ENCODE data around the gene NOTCH1.
"Not testable (repeated sequence)": the region's sequence is repeated elsewhere in the genome, so short reads cannot be mapped to it uniquely, and the experiment has no call there.

DNA sequence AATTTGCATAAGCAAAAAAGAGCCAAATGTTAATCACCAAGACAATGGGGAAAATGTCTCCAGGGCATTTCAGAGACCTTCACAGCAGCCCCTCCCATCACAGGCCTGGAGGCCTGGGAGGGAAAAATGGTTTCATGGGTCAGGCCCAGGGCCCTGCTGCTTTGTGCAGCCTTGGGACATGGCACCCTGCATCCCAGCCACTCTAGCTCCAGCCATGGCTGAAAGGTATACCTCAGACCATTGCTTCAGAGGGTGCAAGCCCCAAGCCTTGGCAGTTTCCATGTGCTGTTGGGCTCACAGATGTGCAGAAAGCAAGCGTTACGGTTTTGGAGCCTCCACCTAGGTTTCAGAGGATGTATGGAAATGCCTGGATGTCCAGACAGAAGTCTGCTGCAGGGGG is 13.5 kb upstream of the NOTCH1 start:
- TF ChIP-seq, protein P1, sequence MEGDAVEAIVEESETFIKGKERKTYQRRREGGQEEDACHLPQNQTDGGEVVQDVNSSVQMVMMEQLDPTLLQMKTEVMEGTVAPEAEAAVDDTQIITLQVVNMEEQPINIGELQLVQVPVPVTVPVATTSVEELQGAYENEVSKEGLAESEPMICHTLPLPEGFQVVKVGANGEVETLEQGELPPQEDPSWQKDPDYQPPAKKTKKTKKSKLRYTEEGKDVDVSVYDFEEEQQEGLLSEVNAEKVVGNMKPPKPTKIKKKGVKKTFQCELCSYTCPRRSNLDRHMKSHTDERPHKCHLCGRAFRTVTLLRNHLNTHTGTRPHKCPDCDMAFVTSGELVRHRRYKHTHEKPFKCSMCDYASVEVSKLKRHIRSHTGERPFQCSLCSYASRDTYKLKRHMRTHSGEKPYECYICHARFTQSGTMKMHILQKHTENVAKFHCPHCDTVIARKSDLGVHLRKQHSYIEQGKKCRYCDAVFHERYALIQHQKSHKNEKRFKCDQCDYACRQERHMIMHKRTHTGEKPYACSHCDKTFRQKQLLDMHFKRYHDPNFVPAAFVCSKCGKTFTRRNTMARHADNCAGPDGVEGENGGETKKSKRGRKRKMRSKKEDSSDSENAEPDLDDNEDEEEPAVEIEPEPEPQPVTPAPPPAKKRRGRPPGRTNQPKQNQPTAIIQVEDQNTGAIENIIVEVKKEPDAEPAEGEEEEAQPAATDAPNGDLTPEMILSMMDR (IDR thresholded peaks at IDR 0.05): not testable (repeated sequence)
- not testable (repeated sequence) for TF ChIP-seq POLR2A (IDR thresholded peaks at IDR 0.05)

Data from thyroid gland (tissue), 4 donors.